HG03097 (cell line): ENCODE measurements around the gene TAGLN.
"Not testable (repeated sequence)": the region's sequence is repeated elsewhere in the genome, so short reads cannot be mapped to it uniquely, and the experiment has no call there.

Source experiments
- ATAC-seq: cut with Tn5 transposase; IDR thresholded peaks from one replicate; pipeline ENCODE4 v1.9.1; 2021; ENCODE audit not compliant: unreplicated experiment, low FRiP score

Gene TAGLN

GRCh38 chr11:117180661-117181585 lies 18.2 kb upstream of the TAGLN start:
- ATAC-seq: no peak

- ATAC-seq: no peak
Measured at GRCh38 chr11:117181586-117182550, 17.3 kb upstream of the TAGLN start.

- ATAC-seq: no peak
Measured at GRCh38 chr11:117182551-117182935, 16.6 kb upstream of the TAGLN start.

DNA sequence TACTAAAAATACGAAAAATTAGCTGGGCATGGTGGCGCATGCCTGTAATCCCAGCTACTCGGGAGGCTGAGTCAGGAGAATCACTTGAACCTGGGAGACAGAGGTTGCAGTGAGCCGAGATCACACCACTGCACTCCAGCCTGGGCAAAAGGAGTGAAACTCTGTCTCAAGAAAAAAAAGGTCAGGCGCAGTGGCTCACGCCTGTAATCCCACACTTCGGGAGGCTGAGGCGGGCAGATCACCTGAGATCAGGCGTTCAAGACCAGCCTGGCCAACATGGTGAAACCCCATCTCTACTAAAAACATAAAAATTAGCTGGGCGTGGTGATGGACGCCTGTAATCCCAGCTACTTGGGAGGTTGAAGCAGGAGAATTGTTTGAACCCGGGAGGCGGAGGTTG lies 16.0 kb upstream of the TAGLN start:
- not testable (repeated sequence) for ATAC-seq

GRCh38 chr11:117183724-117184349 lies 15.3 kb upstream of the TAGLN start:
- no peak for ATAC-seq

- no peak for ATAC-seq
Measured at GRCh38 chr11:117185736-117186430, 13.3 kb upstream of the TAGLN start.

GRCh38 chr11:117186431-117186761 lies 12.8 kb upstream of the TAGLN start:
- no peak for ATAC-seq

- no peak for ATAC-seq
Measured at GRCh38 chr11:117187007-117187406, 12.2 kb upstream of the TAGLN start.

DNA sequence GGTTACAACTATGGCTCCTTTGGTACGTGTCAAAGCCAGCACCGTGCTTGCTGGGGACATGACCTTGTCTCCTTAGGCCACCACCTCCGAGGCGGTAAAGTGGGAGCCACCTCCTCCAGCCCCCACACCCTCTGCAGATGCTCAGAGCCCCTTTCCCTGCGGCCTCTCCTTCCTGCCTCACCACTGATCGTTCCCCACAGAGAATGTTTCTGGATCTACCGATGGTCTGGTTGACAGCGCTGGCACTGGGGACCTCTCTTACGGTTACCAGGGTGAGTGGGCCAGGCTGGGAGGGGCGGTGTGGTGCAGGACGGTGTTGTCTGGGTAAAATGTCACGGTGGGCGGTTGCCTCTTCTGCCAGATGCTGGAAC lies 11.8 kb upstream of the TAGLN start:
- ATAC-seq: no peak

GRCh38 chr11:117187799-117188481 lies 11.2 kb upstream of the TAGLN start:
- ATAC-seq: no peak

- ATAC-seq: no peak
Measured at GRCh38 chr11:117188620-117189081, 10.5 kb upstream of the TAGLN start.

DNA sequence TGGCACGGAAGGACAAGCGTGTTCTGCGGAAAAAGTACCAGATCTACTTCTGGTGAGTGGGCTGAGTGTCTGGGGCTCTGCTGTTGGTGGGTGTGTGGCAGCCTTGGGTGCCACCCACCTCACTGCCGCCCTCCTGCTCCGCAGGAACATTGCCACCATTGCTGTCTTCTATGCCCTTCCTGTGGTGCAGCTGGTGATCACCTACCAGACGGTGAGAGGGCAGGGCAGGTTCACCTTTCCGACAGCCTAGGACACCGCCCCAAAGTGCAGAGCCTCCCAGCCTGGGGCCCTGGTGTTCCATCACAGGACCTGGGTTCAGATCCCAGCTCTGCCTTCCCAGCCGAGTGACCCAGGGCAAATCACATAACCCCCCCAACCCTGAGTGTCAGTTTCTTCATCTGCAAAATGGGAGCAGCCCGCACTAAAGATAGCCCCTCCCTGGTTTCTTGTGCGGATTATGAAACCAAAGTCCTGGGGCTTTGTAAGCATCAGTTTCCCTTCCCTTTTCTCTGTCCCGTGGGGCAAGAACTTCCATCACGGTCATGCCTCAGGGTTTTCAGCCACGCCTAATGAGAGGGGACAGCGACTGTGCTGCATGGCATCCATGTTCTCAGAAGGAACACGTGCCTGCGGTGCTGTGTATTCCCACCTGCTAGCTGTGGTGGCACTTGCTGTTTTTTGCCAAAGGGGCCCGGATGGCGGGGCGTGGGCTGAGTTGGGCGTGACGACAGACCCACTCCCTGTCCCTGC lies 9.8 kb upstream of the TAGLN start:
- no peak for ATAC-seq

- no peak for ATAC-seq
Measured at GRCh38 chr11:117189941-117190544, 9.1 kb upstream of the TAGLN start.

DNA sequence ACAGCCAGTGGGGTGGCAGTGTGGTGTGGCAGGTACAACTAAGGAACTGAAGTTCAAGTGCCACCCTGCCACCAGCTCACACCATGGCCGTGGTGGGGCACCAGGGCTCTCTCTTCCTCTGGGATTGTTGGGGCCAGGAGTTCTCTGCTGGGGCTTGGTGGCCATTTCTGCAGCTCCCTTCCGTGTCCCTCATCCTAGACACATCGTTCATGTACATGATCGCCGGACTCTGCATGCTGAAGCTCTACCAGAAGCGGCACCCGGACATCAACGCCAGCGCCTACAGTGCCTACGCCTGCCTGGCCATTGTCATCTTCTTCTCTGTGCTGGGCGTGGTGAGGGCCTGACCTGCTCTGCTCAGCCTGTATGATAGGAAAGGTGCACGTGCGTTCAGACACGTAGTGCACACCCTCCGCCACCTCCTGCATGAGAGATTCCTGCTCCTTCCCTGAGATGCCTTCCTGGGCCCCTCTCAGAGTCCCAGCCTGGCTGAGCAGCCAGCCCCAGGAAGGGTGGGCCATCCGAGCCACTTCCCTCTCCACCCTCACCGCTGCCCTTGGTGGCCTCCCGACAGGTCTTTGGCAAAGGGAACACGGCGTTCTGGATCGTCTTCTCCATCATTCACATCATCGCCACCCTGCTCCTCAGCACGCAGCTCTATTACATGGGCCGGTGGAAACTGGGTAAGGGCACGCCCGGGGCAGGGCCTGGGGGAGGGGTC lies 7.3 kb upstream of the TAGLN start:
- ATAC-seq: no peak

- no peak for ATAC-seq
Measured at GRCh38 chr11:117192401-117192875, 6.7 kb upstream of the TAGLN start.

GRCh38 chr11:117193130-117194020 lies 5.8 kb upstream of the TAGLN start:
- no peak for ATAC-seq

DNA sequence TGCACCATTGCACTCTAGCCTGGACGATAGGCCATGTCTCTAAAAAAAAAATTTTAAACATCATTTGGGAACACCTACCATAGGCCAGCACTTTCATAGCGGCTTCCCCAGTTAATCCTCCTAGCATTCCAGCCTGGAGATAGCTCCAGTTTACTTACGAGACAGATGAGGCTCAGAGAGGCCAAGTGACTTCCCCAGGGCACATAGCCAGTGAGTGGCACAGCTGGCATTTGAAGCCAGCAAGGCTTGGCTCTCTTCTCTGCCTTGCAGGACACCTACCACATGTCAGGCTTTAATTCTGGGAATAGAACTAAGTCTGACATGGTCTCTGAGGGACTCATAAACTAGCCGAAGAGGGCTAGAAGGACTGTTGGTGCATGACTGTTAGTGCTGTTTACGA lies 4.9 kb upstream of the TAGLN start:
- ATAC-seq: no peak
